IPS-NIHi11 (cell line): ENCODE results near the gene PPP1R3E.

Experiments
- DNase-seq: peaks from one replicate; pipeline ENCODE4 v3.0.0; 2012; ENCODE audit warnings: mixed read lengths, low spot score

The PPP1R3E gene

GRCh38 chr14:23248601-23249000, 54.1 kb downstream of the PPP1R3E start:
- no peak for DNase-seq
